Activated CD8-positive, alpha-beta memory T cell treated with anti-CD3 and anti-CD28 coated beads for 48 hours (primary cell): ENCODE measurements around the gene SLC5A10.
A peak's percentile ranks its signal among the peaks of the same experiment; 100 is the strongest.
"Not testable (repeated sequence)": the region's sequence is repeated elsewhere in the genome, so short reads cannot be mapped to it uniquely, and the experiment has no call there.

Experiments used
- DNase-seq, 3 experiments: peaks; one replicate each; pipeline ENCODE4 v3.0.0-alpha.2; 2020; ENCODE audit warnings: low read depth in 2 of 3, low spot score in 2 of 3

The SLC5A10 gene

DNA sequence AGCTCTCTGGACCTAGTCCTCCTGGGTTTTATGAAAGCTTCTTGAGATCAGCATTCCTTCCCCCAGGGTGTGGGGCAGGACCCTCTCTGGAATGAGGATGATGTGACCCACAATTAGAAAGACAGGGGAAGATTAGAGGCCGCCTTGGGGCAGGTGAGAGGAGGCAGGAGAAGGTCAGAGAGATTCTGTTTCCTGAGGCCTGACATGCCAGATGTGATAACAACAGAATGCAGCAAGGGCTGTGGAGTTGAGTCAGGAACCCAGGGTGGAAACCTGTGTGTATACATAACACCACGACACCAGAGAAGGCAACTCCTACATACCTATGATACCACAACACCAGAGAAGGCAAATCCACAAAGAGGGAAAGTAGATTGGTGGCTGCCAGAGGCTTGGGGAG is 5.4 kb upstream of the SLC5A10 start:
- DNase-seq: no peak

DNA sequence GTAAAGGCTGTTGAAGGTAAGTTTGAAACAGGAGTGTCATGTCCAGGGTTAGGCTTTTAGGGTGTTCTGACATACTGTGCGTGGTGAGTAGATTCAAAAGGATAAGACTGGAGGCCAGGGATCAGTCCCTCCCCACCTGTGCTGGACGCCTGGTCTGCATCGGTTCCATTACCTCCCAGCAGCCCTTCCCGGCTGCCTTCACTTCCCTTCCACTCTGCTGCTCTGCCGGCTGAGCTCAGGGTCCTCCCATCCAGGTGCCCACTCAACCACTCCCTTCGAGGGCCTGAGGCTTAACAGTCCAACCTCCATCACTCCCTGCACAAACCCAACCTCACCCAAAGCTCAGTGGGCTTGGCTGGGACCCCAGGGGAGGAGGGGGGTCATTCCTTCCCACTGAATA is 4.1 kb upstream of the SLC5A10 start:
- no peak for DNase-seq

DNA sequence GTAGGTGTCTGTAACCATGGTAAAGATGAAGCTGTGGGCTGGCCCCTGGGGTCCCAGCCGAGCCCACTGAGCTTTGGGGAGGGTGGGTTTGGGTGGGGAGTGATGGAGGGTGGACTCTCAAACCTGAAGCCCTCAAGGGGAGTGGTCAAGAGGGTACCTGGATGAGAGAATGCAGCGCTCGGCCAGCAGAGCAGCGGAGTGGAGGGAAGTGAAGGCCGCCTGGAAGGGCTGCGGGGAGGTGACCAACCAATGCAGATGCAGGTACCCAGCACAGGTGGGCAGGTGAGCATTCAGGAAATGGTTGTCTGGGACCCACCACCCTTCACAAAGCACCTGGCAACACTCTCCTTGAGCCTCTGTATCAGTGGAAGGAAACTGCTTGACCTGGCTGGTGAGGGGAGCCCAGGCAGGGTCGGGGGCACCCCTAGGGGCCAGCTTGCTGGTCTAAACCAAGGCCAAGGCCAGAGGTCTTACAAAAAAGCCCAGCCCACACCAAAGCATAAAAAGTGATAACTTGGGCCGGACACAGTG is 3.4 kb upstream of the SLC5A10 start:
- no peak for DNase-seq

DNA sequence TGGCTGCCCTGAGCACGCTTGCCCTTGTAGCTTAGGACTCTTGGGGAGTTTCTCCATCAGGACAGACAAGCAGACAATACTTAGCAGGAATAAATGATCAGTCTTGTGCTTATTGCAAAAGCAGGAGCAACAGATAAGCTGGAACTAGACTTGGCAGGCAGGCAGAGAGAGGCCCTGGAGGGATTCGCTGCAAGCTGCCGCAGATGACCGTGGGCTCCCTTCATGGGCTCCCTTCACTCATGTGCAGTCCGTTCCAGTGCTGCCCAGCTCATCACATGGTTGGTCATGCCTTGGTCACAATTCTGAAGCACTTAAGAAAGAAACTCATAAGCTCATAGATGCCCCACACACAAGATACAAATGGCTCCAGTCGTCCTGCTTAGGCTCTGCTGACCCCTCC is 2.4 kb upstream of the SLC5A10 start:
- DNase-seq: no peak

DNA sequence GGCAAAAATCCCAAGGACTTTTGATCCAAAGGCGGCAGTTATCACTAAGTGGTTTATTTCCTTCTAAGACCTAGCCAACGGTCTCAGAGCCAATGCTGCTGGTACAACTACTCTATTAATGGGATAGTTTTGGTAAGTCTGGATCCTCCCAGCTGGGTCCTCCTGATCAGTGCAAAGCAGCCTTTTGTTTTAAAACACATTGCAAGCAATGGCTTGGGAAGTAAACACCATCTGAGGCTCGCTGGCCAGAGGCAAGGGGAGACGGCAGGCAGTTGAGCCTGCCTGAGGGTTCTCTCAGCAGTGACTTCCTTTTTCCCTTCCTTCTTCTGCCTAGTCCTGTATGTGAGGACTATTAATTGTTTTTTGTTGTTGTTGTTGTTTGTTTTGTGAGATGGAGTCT is 1.6 kb upstream of the SLC5A10 start:
- no peak for DNase-seq

DNA sequence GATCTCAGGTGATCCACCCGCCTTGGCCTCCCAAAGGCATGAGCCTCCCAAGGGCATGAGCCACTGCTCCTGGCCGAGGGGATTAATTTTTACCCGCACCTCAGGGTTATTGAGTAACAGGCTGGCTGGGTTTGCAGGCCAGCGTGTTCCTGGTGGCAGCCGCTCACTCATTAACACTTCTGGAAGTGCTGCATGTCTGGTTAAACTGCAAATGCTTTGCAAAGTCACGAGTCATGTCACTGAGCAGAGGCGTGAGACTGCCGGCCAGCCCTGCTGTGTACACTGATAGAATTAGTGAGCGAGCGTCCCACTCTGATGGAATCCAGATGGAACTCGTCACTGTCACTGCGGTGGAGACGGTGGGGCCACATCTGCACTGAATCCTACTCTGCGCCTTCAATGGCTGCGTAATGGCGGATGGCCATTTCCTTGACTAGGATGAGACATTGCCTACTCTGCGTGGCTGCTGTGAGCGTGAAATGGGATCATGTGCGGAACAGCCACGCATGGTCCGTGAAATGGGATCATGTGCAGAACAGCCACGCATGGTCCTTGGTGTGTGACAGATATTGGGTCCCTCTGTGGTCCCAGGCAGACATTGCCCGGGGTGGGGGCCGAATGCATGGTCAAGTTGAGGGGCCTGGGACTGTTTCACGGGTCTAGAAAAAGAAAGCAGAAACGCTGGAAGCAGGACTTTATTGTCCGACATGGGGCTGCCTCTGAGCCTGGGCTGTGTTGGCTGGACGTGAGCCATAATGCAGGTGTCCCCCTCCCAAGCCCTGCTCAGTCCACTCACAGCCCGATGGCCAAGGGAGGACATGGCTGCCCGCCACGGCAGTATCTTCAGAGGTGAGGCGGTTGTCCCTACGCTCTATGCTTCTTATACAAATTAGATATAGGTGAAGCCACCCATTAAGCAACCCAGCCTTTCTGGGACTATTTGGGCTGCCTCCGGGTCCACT is 740 bp upstream of the SLC5A10 start:
- DNase-seq: no peak

DNA sequence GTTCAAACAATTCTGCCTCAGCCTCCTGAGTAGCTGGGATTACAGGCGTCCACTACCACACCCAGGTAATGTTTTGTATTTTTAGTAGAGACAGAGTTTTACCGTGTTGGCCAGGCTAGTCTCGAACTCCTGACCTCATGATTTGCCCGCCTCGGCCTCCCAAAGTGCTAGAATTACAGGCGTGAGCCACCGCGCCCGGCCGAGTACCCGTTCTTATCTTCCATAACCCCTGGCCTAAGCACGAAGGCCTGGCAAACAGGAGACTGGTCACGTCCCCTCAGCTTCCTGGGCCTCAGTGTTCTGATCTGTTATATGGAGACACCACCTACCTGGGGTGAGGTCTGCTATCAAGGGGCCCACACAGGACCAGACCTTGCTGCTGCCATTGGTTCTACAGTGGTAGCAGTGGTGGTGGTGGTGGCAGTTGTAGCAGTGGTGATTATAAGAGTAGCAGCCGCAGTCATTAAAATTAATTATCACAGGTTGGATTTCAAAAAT is 1.3 kb downstream of the SLC5A10 start:
- DNase-seq: no peak

DNA sequence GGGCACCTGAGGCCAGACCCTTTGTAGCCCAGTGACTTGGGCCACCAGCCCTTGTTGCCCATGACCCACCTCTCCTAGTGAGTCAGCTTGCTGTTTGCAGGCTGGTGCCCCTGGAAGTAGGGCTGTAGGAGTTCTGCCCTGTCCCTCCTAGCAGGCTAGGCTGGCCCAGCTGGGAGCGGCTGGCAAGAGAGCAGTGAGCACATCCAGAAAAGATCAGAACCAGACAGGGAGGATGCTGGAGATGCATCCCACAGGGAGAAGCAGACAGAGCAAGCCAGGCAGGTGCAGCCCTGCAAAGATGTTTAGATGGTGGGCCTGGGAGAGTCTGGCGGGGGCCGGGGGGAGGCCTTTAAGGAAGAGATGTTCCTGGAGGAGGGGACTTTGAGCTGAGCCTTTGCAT is 2.4 kb downstream of the SLC5A10 start:
- no peak for DNase-seq

DNA sequence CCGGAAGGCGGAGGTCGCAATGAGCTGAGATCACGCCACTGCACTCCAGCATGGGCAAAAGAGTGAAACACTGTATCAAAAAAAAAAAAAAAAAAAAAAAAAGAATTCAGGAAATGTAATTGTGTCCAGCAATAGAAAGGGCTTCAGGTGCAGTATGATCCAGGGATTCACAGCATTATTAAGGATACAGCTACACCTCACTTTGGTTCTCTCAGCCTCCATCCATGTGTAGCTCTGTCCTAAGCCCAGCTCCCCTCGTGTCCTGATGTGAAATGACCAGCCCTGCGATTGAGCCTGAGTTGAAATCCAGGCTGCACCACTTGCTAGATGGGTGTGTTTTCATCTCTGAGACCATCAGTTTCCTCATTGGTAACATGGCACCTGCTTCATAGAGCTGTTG is 3.0 kb downstream of the SLC5A10 start:
- DNase-seq: no peak

DNA sequence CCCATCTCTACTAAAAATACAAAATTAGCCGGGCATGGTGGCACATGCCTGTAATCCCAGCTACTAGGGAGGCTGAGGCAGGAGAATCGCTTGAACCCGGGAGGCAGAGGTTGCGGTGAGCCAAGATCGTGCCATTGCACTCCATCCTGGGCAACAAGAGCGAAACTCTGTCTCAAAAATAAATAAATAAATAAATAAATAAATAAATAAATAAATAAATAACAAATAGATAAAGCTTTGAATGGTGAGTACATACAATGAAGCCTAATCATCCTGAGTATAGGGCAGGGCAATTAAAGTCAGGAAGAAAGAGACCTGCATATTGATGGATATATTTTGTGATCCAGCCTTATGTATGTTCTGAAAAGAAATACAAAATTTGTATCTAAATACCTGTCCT is 4.1 kb downstream of the SLC5A10 start:
- DNase-seq: not testable (repeated sequence)

DNA sequence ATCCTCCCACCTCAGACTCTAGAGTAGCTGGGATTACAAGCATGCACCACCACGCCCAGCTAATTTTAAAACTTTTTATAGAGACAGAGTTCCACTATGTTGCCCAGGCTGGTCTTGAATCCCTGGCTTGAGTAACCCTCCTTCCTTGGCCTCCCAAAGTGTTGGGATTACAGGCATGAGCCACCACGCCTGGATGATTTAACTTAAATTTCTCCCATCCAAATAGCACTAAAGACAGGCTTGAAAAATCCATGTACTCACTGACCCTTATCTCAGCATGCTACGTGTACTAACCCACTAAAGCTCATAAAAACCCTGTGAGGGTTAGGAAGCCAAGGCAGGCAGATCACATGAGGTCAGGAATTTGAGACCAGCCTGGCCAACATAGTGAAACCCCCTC is 4.6 kb downstream of the SLC5A10 start:
- DNase-seq: no peak

DNA sequence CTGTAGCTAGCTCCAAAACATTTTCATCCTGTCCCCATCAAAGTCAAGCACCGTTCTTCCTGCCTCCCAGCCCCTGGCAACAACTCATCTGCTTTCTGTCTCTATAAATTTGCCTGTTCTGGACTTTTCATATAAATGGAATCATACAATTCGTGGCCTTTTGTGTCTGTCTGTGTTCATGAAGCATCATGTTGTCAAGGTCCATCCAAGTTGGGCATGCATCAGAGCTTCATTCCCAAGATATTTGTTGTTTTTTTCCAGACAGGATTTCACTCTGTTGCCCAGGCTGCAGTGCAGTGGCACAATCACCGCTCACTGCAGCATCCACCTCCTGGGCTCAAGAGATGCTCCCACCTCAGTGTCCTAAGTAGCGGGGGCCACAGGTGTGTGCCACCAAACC is 5.9 kb downstream of the SLC5A10 start:
- no peak for DNase-seq

DNA sequence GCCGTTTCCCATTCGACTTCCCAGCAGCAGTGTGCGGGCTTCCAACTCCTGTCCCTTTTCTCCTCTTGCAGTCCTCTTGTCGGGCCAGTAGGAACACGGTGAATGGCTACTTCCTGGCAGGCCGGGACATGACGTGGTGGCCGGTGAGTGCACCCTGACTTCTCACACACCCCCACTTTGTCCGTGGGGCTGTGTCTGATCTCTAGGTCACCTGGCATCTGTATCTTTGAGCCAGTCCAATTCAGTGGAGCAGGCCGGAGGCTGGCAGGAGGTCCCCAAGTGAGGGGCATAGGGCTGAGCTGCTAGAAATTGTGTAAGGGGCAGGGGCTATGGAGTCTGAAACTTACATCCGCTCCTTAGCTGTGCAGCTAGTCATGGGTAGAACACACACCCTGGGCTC is 6.6 kb downstream of the SLC5A10 start:
- no peak for DNase-seq

DNA sequence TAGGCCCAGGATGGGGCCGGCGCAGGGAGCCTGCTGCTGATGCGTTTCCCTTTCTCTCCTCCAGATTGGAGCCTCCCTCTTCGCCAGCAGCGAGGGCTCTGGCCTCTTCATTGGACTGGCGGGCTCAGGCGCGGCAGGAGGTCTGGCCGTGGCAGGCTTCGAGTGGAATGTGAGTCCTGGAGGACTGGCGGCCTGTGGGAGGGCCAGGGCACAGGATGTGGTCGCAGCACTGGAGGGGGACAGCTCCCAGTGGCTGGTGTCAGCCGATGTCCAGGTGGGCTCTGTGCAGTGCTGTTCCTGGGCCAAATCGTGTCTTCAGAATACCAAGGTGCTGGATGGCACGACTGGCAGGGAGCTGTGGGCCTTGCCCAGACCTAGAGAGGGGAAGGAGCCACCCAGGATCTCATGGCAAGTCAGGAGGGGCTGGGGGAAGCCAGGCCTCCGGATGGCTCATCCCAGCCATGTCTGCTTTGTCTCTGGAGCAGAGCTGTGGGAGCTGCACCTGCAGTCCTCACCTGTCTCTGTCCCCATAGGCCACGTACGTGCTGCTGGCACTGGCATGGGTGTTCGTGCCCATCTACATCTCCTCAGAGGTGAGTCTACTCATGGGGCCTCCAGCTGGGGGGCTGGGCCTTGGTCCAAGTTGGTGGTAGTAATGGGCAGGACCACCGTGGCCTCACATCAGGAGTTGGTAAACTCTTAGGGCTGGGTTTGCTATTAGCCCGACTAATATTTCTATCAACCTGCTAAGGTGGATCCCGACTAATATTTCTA is 7.3 kb downstream of the SLC5A10 start:
- DNase-seq: no peak

DNA sequence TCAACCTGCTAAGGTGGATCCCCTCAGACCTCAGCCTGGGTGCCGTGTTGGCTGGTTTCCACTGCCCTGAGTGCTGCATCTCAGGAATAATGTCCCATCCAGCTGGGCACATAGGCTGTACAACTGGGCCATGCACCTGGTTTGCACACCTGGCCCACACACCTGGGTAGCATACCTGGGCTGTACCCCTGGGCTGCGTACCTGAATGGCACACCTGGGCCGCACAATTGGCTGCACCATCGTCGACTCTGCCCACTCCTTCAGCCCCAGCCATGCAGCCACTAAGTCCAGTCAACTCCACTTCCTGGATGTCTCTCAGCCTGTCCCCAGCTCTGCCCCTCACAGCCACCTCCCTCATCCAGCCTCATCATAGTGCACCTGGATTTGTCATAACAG is 7.9 kb downstream of the SLC5A10 start:
- DNase-seq: no peak

DNA sequence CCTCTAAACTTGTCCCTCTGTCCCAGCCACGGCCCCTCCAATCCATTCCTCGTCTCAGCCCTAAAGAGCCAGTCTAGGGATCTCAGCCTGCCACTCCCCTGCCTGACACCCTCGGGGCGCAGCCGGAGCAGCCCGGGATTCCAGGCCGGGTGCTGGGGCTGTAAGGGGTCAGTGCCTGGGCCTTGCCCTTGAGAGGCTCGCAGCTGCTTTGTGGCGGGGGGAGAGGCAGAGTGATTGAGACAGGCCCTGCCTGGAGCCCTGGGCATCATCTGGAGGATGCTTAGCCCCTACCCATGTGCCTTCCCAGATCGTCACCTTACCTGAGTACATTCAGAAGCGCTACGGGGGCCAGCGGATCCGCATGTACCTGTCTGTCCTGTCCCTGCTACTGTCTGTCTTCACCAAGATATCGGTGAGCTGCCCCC is 8.3 kb downstream of the SLC5A10 start:
- DNase-seq: no peak

DNA sequence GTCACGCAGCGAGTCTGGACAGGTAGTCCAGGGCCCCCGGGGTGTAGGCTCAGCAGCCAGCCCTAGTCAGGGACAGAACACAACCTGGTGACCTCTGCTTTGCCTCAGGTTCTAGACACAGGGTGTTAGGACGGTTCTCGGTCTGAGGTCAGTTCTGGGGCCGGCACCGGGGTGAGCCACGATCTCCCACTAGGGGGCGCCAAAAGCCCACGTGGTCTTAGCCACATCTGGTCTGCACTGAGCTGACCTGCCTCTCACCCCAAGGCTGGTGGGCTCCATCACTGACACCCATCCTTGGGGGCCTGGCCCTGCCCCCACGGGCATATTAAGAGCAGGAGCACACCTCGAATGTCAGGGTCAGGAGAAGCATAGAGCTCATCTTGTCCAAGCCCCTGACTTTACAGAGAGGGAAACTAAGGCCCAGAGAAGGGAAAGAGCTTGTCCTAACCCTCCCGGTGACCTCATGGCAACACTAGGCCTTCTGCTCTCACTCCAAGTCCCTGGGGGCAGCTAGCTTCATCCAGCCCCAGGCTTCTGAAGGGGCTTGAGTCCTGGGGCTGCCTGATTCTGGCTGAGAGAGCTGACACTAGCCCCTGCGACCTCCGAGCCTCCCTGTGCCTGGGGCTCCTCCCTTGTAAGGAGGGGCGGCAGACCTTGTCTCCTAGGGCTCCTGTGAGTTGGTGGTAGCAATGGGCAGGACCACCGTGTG is 9.0 kb downstream of the SLC5A10 start:
- DNase-seq: peak; percentile 53 to 95 (median 89)

DNA sequence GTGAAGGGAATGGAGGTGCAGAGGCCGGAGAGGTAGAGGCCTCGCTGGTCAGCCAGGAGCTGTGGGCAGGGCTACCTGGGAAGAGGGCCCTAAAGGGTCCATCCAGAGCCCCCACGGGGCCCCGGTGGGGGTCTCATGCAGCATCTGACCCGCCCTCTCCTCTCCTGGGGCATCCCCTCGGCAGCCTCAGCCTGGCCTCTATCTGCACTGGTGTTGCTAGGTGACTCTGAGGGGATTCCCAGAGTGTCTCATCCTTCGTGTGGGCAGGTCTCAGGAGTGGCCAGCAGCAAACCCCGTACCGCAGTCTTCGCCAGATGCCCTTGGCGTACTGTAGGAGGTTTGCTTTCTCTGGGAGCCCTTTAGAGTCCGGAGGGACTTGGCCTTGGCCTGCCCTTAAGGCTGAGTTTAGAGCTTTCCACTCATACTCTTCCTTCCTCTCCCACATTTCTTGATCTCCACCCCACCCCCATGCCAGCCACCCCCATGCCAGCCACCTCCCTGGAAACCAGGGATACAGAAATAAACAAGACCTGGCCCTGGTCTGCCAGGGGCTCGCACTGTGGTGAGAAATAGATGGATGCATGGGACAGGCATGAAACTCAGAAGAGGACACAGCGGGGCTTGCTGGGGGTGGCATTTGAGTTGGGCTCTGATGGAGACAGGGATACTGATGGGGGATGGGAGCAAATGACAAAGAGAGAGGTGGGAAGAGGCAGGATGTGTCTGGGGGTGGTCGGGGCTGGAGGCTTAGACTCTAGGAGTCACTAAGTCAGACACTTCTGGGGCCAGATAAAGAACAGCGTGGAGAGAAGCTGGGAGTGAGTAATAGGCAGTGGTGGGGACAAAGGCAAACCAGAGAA is 9.9 kb downstream of the SLC5A10 start:
- no peak for DNase-seq

DNA sequence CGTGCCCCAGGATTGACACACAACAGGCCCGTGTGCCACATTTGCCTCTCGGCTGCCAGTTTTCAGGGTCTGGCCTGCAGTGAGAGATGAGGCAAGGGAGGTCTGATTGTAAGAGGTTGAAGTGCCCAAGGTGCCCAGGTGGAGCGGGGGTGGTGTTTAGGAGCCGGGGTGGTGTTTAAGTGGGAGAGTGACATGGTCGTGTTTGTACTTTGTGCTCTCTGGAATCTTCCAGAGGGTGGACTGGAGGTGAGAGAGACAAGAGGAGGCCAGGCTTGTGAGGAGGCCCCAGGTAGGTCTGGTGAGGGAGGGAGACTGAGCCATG is 10.5 kb downstream of the SLC5A10 start:
- no peak for DNase-seq
